K562 (cell line): Measurements from ENCODE around the gene SLC1A3. TPM values are rescaled to one million over a fixed set of nuclear protein-coding genes. Genes with fewer than 3 reads are reported as not detected.

Experiments
- ATAC-seq: fragments of 200-7000 bp; cut with Tn5 transposase; 3 replicates; pipeline ENCODE4 v1.9.1; 2020; ENCODE audit warnings: moderate library complexity
- BruUV-seq: library from RNA; stranded (reverse); fragments of 400-500 nt; replicated peaks from 2 replicates; lab custom pipeline; 2021; lab: Mats Ljungman, UMichigan
- CTCF ChIA-PET: fragments of 300-600 bp; formaldehyde crosslinking; extraction: SDS; loops from one replicate; lab custom pipeline; 2021; ENCODE audit warnings: low intra/inter-chr PET ratio; lab: Yijun Ruan, JAX
- POLR2A ChIA-PET: fragments of 300-600, 350-650 bp; sonication (Branson Sonifier 250); formaldehyde crosslinking; extraction: SDS; loops from one replicate; lab custom pipeline; 2021; ENCODE audit warnings: antibody characterized with exemption, inconsistent platforms; lab: Yijun Ruan, JAX
- DNase-seq, 4 experiments: peaks; one replicate each; pipeline versions ENCODE4 v3.0.0 to v3.0.0-alpha.2; 2011 to 2018; ENCODE audit warnings: low spot score in 3 of 4, mixed read lengths in 3 of 4; ENCODE audit errors: extremely low read depth in 1 of 4
- FAIRE-seq: peaks from 2 replicates; lab custom pipeline; 2011; peaks lifted over from hg19 to GRCh38; lab: Jason Lieb, UNC
- H2AFZ ChIP-seq: 2 replicates; pipeline ENCODE4 v1.6.0; 2011; ENCODE audit warnings: low read depth, low read length, control low read depth, inconsistent platforms
- H3K27ac ChIP-seq: fragments of 200-600 bp; 3 replicates; pipeline ENCODE4 v1.8.0; 2011; ENCODE audit warnings: low read depth, mild to moderate bottlenecking, control low read depth, inconsistent platforms, low read length, moderate library complexity, mixed read lengths; ENCODE audit errors: extremely low read depth
- H3K27me3 ChIP-seq, 2 experiments: fragments of 300-600 bp in 1 of 2; 2 replicates in 1 of 2; 3 replicates in 1 of 2; pipeline versions ENCODE4 v1.6.0 to v1.8.0; 2011; ENCODE audit warnings: inconsistent platforms in 2 of 2, low read length in 2 of 2, mild to moderate bottlenecking in 1 of 2, mixed read lengths in 1 of 2, moderate library complexity in 1 of 2; ENCODE audit not compliant: control insufficient read depth in 2 of 2, insufficient read depth in 2 of 2
- H3K36me3 ChIP-seq: fragments of 300-600 bp; 3 replicates; pipeline ENCODE4 v1.8.0; 2011; ENCODE audit warnings: mild to moderate bottlenecking, low read length, inconsistent platforms; ENCODE audit not compliant: control insufficient read depth, insufficient read depth
- H3K4me1 ChIP-seq, 2 experiments: fragments of 200-600 bp in 1 of 2; replicated peaks in 1 of 2; 2 replicates in 1 of 2; 3 replicates in 1 of 2; pipeline versions ENCODE4 v1.5.1 to v1.8.0; 2011; ENCODE audit warnings: inconsistent platforms in 2 of 2, low read length in 2 of 2, mild to moderate bottlenecking in 1 of 2, mixed read lengths in 1 of 2, moderate library complexity in 1 of 2; ENCODE audit not compliant: control insufficient read depth in 2 of 2, insufficient read depth in 2 of 2
- H3K4me2 ChIP-seq: 2 replicates; pipeline ENCODE4 v1.6.1; 2011; ENCODE audit warnings: low read length, control low read depth, inconsistent platforms, mixed read lengths; ENCODE audit not compliant: insufficient read depth
- H3K4me3 ChIP-seq: fragments of 200-600 bp; sonication (generic), shearing (Covaris generic); 2 replicates; pipeline ENCODE4 v1.5.1; 2016; ENCODE audit warnings: control low read depth, inconsistent platforms
- H3K79me2 ChIP-seq: fragments of 200-600 bp; 3 replicates; pipeline ENCODE4 v1.8.0; 2011; ENCODE audit warnings: low read length, inconsistent platforms; ENCODE audit not compliant: control insufficient read depth, insufficient read depth
- H3K9ac ChIP-seq, 2 experiments: 2 replicates each; pipeline versions ENCODE4 v1.6.0 to v1.6.1; 2011; ENCODE audit warnings: low read depth in 2 of 2, low read length in 2 of 2, control low read depth in 1 of 2, inconsistent platforms in 1 of 2, mild to moderate bottlenecking in 1 of 2, mixed read lengths in 1 of 2; ENCODE audit not compliant: insufficient read depth in 1 of 2
- H3K9me1 ChIP-seq: one replicate; pipeline ENCODE4 v1.6.0; 2011; ENCODE audit warnings: inconsistent platforms, mild to moderate bottlenecking, low read length, moderate library complexity; ENCODE audit not compliant: control insufficient read depth, insufficient read depth
- H3K9me3 ChIP-seq: replicated peaks from 2 replicates; pipeline ENCODE4 v1.5.1; 2011; ENCODE audit warnings: low read depth, low read length, inconsistent platforms; ENCODE audit not compliant: control insufficient read depth, insufficient read depth
- H4K20me1 ChIP-seq: replicated peaks from 2 replicates; pipeline ENCODE4 v1.6.1; 2011; ENCODE audit warnings: low read length, inconsistent platforms, mixed read lengths; ENCODE audit not compliant: control insufficient read depth, insufficient read depth
- ARID4B ChIP-seq: sonication (generic); formaldehyde crosslinking; IDR thresholded peaks from 2 replicates; pipeline ENCODE4 v1.8.0; 2022; ENCODE audit warnings: mild to moderate bottlenecking, missing genetic modification reagents
- CUX1 ChIP-seq: fragments of 200-800 bp; sonication (Bioruptor generic); IDR thresholded peaks from 2 replicates; pipeline ENCODE4 v1.6.1; 2016; ENCODE audit warnings: missing genetic modification characterization, missing compliant biosample characterization
- E2F3 ChIP-seq: fragments of 250-450 bp; sonication (Bioruptor Pico); IDR thresholded peaks from 2 replicates; pipeline ENCODE4 v1.4.0; 2020; ENCODE audit warnings: mild to moderate bottlenecking
- GTF3C2 ChIP-seq: IDR thresholded peaks from 3 replicates; pipeline ENCODE4 v1.6.1; 2011; ENCODE audit warnings: borderline replicate concordance, mild to moderate bottlenecking, moderate library complexity; ENCODE audit not compliant: insufficient read length; ENCODE audit errors: extremely low read depth
- THAP7 ChIP-seq: fragments of 250-450 bp; sonication (Bioruptor Pico); IDR thresholded peaks from 2 replicates; pipeline ENCODE4 v1.5.0; 2021
- TOE1 ChIP-seq, 2 experiments: fragments of 450-650 bp in 1 of 2; sonication (generic) in 1 of 2; formaldehyde crosslinking in 1 of 2; IDR thresholded peaks; 2 replicates each; pipeline versions ENCODE4 v1.7.1 to v1.8.0; 2016 to 2022; ENCODE audit warnings: borderline replicate concordance in 2 of 2, mild to moderate bottlenecking in 2 of 2, antibody characterized with exemption in 1 of 2, inconsistent platforms in 1 of 2, low read depth in 1 of 2, missing genetic modification reagents in 1 of 2, moderate library complexity in 1 of 2
- WGBS: fragments of 100-300 bp; shearing (Covaris generic); methylation state at CpG from one replicate; pipeline ENCODE4 v1.1.6; 2016; ENCODE audit warnings: low coverage, mixed read lengths; ENCODE audit not compliant: insufficient coverage; ENCODE audit errors: missing lambda C conversion rate; 5-methylcytosine and 5-hydroxymethylcytosine counted together
- in situ Hi-C: fragments of 300-500 bp; cut with MboI; formaldehyde crosslinking; loops from 4 replicates; pipeline ENCODE4 v1.15.0; 2018; ENCODE audit warnings: inconsistent platforms, mixed read lengths
- intact Hi-C: fragments of 100-400 bp; cut with micrococcal nuclease; formaldehyde crosslinking; loops from 2 replicates; pipeline ENCODE4 v1.14.2; 2022
- polyA plus RNA-seq, 8 experiments: library from polyadenylated mRNA; depleted of rRNA in 4 of 8; stranded (reverse) in 5 of 8; unstranded in 3 of 8; fragments of >200 nt; fragmentation: Nextera tagmentation in 2 of 8; fragmentation: Illumina TruSeq in 1 of 8; extraction: Ambion mirVana in 2 of 8; extraction: Trizol in 1 of 8; gene quantifications; 2 replicates each; pipeline versions ENCODE4 v1.2.1 to v1.2.3, GENCODE V29; 2011 to 2014; ENCODE audit warnings: inconsistent platforms in 1 of 8, missing spikeins in 1 of 8
- total RNA-seq, 7 experiments: library from RNA; depleted of rRNA in 6 of 7; stranded (reverse); fragments of >200 nt in 6 of 7; fragmentation: Illumina TruSeq in 2 of 7; extraction: Trizol in 2 of 7; gene quantifications; 2 replicates each; pipeline versions ENCODE4 v1.2.1 to v1.2.3, GENCODE V29; 2011 to 2021; ENCODE audit warnings: low replicate concordance in 1 of 7

Gene SLC1A3
- total and polyA plus RNA-seq, 9 of the 15 experiments (the other 6 are each of a cell fraction or from before 2014, with no cell fraction given): 0.13 TPM; not detected in 8

- no peak for DNase-seq
- Histone ChIP-seq H3K9me3 (no peaks in the 10 kb centered on the region), H2AFZ (no peak overlapping the region), H3K79me2 (no peaks in the 10 kb centered on the region), H4K20me1 (no peaks in the 10 kb centered on the region), H3K9me1 (no peaks in the 10 kb centered on the region), H3K36me3 (no peaks in the 10 kb centered on the region), H3K4me1 (no peaks in the 10 kb centered on the region), H3K27ac (no peak overlapping the region), H3K27me3 (peaks cover 12 to 21% of the 10 kb centered on the region in 2 experiments), H3K4me3 (no peak overlapping the region), H3K9ac (no peak overlapping the region), H3K4me2 (no peak overlapping the region)
- intact Hi-C loops: no loop called here
- no TSS peak for BruUV-seq
- FAIRE-seq: no peak
- in situ Hi-C loops: no loop called here
- ATAC-seq: no peak
- under 1% methylated on average over 8 of the region's 8 CpGs for WGBS
- CTCF ChIA-PET: no interaction called here
- POLR2A ChIA-PET: interaction anchor here (0.6 kb wide), 1 partner anchor 1276 kb away, joined by 3 read pairs; no protein-coding TSS in a partner anchor
- TF ChIP-seq E2F3 (no peak), TOE1 (IDR thresholded peaks at IDR 0.05; ENCODE audit: borderline replicate concordance) (no peak), TOE1 (CRISPR knock-in tag; IDR thresholded peaks at IDR 0.05; ENCODE audit: borderline replicate concordance, low read depth) (no peak), THAP7 (CRISPR knock-in tag) (no peak), GTF3C2 (no peak), ARID4B (no peak), CUX1 (CRISPR knock-in tag) (no peak)
Observed at GRCh38 chr5:36619012-36619635, 12.7 kb downstream of the SLC1A3 start.
